Activated naive CD8-positive, alpha-beta T cell treated with anti-CD3 and anti-CD28 coated beads, Interleukin-2, amount 50 U/mL, for 16 hours (primary cell): Measurements from ENCODE around the gene CD40.

Source experiments
- DNase-seq: peaks from one replicate; pipeline ENCODE4 v3.0.0-alpha.2; 2020; ENCODE audit warnings: low read depth, low spot score

CD40 gene

DNA sequence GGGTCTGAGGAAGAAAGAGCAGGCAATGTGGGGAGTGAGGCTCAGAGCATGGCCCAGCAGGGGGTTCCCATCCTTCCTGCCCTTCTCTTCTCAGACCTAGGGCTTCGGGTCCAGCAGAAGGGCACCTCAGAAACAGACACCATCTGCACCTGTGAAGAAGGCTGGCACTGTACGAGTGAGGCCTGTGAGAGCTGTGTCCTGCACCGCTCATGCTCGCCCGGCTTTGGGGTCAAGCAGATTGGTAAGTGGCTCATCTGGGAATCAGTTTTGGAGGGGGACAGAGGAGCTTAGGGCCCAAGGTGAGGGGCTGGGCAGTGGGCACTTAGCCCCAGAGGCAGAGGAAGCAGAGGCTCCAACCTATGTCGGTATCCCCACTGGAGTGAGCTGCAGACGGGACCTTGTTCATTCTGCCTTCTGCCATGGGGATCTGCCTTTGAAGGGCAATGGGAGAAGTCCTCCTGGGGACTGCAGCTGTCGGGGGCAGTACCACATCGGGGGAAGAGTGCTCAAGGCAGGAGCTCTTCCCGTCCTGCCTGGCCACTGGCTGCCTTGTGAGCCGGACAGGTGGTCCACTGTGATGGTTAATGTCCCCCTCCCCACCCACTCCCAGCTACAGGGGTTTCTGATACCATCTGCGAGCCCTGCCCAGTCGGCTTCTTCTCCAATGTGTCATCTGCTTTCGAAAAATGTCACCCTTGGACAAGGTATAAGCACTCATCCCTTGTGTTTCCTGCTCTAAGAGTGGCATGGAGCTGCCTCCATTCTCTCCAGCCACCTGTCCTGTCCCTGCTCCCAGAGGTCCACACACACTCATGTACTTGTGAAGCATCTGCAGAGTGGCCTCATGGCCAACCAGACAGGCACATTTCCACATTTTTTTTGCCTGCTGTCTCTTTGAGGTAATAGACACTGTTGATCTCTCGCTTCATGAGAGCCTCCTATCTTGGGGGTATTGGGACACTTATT, 4.7 kb downstream of the CD40 start:
- no peak for DNase-seq

DNA sequence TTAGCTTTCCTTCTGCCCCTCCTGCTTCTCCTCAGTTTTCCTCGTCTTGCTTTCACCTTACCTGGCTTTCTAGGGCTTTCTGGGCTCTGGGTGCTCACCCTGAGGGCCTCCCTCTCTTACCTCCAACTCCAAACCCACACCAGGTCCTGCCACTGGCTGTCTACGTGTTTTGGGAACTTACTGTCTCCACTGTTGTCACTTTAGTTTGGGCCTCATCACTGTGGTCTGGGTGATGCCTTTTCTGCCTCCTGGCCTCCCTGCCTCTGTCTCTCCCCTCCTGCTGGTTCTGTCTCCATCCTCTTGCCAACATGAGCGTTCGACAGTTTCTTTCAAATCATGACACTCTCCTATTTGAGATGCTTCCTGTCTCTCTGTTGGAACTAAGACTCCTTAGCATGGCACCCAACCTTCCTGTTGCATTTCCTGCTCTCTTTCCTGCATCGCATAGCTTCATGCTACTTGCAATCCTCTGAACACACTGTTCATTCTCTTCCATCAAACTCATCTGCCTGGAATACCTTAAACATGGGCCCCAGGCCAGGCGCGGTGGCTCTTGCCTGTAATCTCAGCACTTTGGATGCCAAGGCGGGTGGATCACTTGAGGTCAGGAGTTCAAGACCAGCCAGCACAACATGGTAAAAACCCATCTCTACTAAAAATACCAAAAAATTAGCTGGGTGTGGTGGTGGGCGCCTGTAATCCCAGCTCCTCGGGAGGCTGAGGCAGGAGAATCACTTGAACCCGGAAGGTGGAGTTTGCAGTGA, 5.5 kb downstream of the CD40 start:
- no peak for DNase-seq

DNA sequence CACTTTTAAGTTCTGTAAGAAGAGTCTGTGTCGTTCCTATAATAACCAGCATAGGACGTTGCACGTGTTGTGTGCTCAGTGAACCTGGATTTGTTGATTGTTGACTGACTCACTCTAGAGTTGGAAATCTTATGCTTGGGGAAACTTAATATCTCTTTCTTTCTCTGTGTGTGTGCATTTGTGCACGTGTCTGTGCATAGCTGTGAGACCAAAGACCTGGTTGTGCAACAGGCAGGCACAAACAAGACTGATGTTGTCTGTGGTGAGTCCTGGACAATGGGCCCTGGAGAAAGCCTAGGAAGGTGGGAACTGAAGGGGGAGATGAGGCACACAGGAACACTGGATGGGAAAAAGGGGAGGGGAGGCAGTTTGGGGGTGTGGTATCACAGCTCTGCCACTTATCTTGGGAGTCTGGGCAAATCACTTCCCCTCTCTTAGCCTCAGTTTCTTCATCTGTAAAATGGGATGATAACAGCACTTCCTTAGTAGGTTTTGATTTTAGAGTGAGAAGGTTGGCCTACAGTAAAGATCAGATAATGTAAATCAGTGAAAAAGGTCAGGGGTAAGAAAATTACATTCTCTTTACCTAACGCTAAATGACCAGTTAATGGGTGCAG, 8.4 kb downstream of the CD40 start:
- DNase-seq, result no peak

DNA sequence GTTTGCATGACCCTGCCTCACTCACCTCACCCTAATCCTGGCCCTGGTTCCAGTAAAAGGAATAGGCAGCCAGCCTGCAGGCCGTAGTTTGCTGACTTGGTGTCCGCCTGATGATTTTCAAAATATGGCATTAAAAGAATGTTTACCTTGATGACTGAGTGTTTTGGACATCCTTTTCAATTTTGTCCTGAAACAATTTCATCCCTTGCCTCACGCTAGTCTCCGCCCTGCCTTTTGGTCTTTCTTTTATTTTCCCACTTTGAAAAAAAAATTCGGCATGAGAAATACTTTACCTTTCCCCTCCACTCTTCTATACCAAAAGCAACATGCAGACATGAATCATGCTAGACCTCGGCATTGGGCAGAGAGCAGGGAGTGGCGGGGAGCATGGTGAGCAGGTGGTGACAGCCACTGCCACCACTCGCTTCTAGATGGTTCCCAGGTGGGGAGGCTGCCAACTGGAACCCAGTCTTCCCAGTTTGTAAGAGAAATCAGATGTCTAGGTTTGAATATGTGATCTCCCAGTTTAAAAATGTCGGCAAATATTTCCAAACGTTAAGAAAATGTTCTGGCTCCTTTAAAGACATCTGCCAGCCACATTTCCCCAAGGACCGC, 9.4 kb downstream of the CD40 start:
- no peak for DNase-seq

DNA sequence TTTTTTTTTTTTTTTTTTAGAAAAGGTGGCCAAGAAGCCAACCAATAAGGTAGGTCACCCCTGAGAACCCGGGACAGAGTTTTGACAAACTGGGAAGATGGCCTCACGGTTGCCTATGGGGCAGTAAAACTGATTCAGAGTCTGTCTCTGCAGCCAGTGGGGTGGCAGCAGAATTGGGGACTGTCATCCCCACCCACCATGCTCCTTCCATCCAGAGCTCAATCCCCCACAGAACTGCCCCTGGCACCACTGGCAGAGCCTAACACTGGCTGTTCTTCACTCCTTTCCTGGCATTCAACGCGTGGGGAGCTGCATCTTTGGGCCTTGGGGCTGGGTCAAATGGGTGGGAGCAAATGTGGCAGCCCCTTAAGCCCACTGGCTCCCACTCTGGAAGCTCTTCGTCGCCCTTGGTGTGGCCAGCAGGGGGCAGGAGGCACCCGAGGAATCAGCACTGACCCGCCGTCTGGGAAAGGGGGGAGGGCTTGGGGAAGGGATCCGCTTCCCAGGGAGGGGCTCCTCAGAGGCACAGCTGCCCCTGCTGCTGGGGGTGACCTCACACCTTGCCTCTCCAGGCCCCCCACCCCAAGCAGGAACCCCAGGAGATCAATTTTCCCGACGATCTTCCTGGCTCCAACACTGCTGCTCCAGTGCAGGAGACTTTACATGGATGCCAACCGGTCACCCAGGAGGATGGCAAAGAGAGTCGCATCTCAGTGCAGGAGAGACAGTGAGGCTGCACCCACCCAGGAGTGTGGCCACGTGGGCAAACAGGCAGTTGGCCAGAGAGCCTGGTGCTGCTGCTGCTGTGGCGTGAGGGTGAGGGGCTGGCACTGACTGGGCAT, 10.4 kb downstream of the CD40 start:
- DNase-seq, result no peak

DNA sequence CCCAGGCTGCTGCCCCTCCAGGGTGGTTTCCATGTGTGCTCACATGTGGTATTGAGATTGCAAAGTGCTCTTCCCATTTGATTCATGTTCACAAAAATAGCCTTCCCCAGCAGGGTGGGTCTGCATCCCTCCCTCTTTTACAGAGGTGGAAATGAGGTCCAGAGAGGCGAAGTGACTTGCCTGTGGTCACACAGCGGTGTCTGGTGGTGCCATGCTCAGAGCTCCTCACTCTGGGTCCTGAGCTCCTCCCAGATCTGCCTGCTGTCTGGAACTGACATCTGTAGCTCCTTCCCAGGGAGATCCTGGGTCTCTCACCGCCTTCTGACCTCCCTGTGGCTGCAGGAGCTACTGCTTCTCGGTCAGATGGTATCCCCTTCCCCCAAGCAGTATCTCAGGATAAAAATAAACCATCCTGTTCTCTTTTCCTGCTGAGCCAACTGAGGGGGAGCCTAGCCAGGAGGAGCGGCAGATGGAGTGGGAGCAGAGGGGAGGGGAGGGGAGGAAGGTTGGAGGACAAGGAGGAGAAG, 11.9 kb downstream of the CD40 start:
- no peak for DNase-seq

DNA sequence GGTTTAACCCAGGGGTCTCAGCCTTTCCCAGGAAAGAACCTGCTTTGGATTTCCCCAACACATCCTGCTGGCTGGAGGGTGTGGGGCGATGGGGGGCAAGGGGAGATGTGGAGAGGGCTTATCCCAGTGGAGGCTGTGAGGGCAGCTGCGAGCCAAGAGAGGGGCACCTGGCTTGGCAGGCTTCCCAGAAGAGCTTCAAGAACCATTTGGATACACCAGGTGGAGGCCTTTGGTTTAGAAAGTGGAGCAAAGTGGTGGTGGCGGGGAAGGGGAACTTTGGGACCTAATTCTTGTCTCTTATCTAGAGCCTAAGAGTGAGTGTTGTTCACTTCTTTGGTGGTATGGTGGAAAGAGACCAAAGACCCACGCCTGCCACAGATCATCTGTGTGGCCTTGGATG, 12.4 kb downstream of the CD40 start:
- no peak for DNase-seq

DNA sequence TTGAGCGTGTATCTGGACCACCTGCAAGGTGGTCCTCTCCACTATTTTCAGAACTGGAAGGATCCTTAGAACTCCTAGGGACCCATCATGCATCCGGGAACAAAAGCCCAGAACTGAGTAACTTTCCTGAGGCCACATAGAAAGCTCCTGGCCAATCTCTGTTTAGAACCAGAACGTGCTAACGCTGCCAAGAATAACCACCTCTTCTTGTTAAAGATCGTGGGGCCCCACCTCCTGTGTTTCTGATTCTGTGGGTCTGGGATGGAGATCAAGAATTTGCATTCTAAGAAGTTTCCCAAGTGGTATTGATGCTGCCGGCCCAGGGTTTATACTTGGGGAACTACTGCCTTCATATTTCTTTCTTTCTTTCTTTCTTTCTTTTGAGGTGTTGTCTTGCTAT, 13.3 kb downstream of the CD40 start:
- no peak for DNase-seq

DNA sequence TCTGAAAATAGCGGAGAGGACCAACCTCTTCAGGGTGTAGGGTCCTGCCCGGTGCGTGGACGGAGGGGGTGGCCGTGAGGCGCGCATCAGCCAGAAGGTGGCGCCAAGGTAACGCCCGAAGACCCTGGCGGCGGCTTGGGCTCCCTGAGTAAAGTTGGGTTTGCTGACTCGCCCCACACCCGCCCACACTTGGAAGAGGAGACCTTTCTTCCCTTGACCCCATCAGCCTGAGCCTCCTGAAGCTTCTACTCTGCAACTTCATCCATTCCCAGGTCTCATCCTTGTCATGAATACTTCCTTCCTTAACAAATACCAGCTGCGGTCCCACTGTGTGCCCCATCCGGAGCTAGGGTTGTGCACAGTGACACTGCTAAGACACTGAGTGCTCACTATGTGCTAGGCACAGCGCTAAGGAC, 14.6 kb downstream of the CD40 start:
- no peak for DNase-seq

DNA sequence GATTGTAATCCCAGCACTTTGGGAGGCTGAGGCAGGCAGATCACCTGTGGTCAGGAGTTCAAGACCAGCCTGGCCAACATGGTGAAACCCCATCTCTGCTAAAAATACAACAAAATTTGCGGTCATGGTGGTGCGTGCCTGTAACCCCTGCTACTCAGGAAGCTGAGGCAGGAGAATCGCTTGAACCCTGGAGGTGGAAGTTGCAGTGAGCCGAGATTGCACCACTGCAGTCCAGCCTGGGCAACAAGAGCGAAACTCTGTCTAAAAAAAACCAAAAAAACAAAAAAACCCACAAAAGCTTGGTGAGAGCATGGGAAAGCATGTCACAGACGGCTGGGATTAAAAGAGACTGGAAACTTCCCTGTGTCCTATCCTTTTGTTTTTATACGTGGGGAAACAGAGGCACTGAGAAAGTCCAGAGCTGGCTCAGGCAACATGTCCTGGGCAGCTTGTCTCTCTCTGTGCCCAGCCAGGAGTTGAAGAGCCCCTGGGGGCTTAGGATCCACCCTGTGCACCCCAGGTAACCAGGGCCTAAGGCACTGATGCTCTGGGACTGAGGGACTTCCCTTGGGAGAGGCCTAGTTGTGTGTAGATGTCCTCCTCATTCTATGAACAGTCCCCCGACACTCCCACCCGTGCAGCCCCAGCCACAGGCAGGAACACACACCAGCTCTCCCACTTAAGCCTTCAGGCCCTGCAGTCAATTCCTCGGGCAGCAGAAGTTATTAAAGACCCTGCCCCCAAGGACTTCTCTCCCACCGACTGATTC, 16.0 kb downstream of the CD40 start:
- DNase-seq, result no peak

DNA sequence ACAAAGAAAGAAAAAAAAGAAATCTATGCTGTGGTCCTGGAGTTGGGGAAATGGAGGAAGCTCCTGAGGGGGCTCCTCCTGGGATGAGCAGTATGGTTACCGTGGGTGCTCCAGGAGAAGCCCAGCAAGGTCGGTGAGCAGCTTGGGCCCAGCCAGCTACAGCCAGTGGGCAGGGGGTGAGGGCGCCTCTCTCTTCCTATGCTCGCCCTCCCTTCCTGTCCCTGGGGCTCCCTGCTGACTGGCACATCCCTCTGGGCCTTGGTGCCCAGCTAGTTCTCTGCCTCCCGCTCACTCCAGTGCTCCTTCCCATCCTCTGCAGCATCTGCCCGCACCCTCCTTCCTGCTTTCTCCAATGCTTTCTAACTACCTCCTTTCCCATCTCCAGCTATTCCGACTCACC, 16.6 kb downstream of the CD40 start:
- no peak for DNase-seq

DNA sequence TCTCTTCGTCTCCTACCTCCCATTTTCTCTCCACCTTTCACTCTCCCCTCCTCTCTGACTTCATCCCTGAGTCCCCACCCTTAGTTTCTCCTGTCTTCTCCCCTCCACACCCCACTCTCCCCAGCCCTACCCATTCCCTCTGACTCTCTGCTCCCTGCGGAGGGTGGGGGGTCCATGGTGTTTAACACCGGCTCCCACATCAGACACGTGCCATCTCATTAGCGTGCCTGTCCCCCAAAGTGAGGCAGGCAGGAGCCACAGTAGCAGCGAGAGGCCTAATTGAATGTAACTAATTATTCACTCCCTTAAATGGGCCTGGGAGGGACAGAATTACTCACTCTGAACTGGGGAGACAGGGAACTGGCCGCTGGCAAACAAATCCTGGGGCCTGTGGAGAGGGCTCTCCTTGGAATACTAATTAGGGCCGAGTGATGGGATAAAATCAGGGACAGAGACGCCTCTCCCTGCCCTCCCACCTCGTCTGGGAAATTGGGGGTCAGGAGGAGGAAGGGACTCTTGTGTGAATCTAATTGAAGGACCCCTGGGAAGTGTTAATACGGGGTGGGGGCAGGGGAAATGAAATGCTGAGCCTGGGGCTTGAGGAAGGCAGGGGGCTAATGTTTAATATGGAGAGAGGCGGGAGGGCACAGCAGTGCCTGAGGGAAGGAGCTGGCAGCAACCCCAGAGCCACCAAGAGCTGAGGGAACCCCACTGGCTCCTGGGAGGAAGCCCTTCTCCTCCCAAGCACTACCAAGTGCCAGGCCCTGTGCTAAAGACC, 17.9 kb downstream of the CD40 start:
- DNase-seq, result no peak

DNA sequence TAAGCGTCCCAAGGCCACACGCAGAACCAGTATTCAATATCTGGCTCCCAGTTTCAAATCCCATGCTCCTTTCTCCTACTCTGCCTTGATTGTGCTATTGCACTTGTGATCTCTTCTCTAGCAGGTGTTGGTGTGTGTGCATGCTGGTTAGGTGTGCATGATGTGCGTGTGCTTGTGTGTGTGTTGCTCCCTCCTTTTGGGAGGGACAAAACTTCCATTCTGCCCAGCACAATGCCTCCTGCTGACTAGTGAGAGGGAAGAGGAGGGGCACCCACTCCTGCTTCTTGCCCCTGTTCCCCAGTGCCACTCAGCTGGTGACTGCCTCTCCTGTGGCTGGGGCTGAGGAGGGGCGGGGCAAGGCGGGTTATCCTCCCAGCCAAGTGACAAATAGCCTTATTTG, 19.7 kb downstream of the CD40 start:
- no peak for DNase-seq

DNA sequence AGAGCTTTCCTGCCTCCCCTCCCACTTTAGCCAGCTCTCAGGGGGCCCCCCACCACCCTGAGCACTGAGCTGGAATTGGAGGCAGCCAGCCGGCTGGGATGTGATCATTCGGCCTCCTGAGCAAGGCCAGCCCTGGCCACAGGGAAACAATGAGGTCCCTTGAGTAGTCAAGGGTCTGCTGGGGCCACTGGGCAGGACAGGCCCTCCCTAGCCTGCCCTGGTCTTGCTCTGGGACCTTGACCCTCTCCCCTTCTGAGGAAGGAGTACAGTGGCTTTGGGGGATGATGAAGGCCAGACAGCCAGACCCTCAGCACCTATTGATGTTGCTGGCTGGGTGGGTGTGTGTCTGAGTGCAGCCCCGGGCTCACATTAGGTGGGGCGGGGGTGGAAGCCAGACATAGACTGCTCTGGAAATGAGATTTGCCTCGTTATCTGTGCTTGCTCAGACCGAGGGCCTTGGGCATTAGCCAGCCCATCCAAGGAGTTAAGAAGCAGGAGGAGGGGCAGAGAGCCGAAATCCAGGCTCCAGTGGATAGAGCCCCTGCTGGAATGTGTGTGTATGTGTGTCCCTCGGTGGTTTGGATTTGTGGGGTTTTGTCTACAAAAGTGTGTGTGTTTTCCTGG, 21.3 kb downstream of the CD40 start:
- DNase-seq, result no peak

DNA sequence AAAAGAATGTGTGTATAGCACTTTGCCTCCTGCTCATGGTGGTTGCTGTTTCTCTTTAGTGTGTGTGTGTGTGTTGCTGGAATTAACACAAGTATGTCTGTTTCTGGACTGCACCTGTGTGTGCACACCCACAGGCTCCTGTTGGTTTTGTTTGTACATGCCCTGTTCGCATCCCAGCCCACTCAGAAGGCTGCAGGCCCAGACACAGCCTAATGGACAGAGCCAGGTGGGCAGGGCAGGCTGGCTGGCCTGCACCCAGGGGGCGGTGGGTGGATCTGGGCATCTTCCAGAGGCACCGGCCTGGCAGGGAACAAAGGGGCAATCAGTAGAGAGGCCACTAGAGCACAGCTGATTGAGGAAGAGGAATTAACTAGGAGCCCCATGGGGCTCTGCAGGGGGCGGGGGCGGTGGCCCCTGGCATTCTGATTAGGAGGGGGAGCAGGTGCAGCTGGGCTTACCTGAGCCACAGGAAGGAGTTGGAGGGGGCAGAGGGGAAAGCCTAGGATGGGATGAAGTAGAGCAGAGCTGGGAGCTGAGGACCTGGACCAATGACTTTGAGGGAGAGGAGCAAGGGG, 21.9 kb downstream of the CD40 start:
- DNase-seq, result no peak

DNA sequence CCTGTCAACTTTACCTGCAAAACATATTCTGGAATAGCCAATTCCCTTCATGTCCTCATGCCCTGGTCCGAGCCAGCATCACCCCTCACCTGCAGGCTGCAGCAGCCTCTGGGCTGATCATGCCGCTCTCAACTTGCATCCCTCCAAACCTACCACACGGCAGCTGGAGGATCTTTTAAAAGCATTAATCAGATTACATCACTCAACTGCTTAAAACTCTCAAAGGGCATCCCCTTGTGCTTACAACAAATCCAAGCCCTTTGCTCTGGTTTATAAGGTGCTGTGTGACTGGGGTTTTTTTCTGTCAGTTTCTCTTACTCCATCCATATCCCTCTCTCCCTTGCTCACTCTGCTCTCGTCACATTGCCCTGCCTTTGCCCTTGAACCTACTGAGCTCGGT, 24.0 kb downstream of the CD40 start:
- DNase-seq, result no peak

DNA sequence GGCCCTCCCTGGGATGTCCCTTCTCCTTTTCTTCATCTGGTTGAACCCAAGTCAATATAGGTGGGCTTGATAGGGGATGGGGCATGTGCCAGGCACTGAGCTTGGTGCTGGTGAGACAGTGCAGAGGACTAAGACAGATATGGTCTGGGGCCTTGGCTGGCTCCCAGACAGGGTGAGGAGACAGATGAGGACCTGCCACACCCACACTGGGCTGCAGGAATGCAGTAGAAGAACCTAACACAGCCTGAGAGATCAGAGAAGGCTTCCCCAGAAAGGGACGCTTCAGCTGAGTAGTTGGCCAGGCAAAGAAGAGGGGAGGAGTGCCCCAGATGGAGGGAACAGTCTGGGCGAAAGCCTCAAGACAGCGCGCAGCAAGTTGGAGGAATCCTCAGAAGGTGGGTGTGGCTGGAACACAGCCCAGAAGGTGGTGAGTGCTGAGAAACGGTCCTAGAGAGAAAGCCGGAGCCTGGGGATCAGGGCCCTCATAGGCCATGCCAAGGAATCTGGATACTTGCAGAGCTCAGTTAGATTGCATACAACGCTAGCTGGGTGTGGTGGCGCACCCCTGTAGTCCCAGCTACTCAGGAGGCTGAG, 26.4 kb downstream of the CD40 start:
- DNase-seq, result no peak

DNA sequence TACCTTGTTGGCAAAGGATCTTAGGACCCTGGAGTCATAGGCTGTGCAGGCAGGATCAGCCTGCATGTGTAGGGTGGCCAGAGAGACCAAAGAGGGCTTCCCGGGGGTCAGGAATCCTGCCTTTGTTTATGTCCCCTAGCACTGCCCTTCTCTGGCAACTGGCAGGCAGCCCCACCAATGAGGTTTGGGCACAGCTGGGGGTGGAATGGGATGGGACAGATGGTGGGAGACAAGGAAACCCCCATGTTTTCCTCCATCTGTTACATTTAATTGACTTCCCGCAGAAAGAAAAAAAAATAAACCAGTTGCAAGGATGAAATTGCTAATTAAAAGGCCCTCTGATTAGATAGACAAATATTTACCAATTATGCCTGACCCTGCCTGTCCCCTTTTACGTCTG, 27.6 kb downstream of the CD40 start:
- DNase-seq, result no peak
